NCI-H128 (cell line): ENCODE measurements around the gene AHDC1.
"Not testable (repeated sequence)": the region's sequence is repeated elsewhere in the genome, so short reads cannot be mapped to it uniquely, and the experiment has no call there.

Experiments
- DNase-seq: peaks from one replicate; lab custom pipeline; 2025; ENCODE audit not compliant: unreplicated experiment; lab: John Stamatoyannopoulos, UW

AHDC1 gene, protein sequence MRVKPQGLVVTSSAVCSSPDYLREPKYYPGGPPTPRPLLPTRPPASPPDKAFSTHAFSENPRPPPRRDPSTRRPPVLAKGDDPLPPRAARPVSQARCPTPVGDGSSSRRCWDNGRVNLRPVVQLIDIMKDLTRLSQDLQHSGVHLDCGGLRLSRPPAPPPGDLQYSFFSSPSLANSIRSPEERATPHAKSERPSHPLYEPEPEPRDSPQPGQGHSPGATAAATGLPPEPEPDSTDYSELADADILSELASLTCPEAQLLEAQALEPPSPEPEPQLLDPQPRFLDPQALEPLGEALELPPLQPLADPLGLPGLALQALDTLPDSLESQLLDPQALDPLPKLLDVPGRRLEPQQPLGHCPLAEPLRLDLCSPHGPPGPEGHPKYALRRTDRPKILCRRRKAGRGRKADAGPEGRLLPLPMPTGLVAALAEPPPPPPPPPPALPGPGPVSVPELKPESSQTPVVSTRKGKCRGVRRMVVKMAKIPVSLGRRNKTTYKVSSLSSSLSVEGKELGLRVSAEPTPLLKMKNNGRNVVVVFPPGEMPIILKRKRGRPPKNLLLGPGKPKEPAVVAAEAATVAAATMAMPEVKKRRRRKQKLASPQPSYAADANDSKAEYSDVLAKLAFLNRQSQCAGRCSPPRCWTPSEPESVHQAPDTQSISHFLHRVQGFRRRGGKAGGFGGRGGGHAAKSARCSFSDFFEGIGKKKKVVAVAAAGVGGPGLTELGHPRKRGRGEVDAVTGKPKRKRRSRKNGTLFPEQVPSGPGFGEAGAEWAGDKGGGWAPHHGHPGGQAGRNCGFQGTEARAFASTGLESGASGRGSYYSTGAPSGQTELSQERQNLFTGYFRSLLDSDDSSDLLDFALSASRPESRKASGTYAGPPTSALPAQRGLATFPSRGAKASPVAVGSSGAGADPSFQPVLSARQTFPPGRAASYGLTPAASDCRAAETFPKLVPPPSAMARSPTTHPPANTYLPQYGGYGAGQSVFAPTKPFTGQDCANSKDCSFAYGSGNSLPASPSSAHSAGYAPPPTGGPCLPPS (N-terminal part only)

DNA sequence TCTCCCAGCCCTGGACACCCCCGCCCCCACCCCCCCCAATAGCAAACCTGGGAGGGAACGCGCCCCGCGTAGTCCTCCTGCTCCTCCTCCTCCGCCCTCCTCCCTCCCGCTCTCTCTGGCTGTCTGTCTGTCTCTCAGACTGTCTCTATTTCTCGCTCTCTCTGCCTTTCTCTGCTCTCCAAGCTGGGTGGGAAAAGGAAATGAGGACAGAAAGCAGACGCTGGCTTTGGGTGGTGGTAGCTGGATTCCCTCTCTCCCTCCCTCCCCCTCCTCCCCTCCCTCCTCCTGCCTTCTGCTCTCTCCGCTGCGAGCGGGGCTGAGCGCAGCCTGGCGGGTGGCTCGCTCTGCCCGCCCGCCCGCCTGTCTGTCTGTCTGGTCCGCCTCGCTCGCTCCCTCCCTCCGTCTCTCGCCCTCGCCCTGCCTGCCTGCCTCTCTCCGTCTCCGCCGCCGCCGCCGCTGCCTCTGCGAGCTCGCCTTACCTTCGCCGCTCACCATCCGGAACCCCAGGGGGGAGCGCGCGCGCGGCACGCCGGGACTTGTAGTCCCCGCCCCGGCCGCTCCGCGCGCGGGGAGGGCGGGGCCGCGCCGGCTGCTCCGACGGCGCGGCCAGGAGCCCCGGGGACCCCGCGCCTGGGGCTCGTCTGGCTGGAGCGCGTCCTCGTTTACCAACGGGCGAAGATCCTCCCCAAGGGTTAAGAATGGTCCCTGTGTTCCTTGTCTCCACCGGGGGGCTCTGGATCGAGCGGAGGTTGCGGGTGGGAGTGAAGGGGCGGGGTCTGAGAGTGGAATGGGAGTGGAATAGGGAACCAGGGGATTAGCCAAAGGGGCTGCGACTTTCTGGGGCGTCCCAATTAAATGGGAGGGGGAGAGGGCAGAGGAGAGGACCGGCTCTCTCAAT is at the start of gene AHDC1:
TSS of gene AHDC1 (minus strand) at position 464 of the 898 bp plus-strand sequence. CDS start 52,029 bp downstream, outside the sequence.
- DNase-seq = peak; percentile 91

DNA sequence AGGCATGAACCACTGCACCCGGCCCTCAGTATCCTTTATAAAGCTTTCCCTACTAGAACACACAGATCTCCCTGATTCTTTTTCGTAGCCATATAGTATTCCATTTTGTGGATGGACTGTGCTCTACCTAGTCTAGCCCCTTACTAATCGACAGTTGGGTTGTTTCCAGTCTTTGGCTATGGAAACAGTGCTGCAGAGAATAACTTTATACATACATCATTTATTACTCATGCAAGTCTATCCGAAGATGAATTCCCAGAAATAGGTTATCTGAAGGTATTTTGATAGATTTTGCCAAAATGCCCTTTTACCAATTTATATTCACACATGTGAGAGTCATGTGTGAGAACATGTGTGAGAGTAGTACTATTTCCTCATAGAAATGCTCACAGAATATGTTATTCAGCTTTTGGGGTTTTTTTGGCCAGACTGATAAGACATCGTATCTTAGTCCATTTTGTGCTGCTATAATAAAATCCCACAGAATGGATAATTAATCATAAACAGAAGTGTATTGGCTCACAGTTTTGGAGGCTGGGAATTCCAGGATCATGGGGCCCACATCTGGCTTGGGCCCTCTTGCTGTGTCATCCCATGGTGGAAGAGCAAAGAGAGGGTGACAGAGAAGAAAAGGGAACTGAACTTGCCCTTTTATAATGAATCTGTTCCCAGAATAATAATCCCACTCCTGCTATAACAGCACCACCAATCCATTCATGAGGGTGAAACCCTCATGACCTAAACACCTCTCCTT is 48.3 kb upstream of the AHDC1 start:
- DNase-seq = no peak

DNA sequence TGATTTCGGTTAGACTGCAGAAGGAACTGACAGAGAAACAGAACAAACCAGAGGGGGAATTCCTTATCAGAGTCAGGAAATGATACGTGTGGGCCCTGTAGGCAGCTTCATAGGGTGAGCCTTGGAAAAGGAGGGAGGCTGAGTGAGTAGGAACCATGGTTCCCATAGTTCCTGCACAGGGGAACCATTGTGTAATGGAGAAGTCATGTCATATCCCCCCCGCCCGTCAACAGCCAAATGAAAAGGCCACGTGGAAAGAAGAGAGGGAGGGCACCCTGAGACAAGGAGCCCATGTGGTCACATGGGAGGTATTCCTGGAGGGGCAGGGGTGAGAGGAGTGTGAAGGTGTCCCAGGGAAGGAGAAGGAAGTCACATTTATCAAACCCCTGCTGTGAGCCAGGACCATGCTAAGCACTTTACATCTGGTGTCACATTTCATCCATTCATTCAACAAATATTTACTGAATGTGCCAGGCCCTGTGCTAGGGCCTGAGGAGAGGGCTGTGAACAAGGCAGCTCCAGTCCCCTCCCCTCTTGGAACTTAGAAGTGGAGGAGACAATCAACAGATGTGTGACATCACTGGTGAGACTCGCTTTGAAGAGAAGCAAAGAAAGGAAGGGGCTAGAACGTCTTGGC is 46.7 kb upstream of the AHDC1 start:
- DNase-seq = no peak

DNA sequence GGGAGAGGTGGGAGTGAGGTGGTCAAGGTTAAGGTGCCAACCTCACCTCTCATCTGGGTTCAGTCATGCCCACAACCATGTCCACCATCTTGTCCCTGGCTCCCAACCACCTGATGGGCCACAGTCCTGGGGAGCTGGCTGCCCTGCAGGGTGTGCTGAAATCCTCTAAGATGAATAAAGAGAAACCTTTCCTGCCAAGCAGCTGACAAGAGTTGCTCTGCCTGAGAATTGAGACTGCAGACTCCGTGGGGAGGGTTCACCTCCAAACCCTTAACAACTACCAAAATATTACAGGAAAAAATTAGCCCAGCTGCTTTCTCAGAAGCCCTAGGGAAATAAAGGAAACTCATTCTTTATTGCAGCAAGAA is 46.2 kb upstream of the AHDC1 start:
- DNase-seq = no peak

DNA sequence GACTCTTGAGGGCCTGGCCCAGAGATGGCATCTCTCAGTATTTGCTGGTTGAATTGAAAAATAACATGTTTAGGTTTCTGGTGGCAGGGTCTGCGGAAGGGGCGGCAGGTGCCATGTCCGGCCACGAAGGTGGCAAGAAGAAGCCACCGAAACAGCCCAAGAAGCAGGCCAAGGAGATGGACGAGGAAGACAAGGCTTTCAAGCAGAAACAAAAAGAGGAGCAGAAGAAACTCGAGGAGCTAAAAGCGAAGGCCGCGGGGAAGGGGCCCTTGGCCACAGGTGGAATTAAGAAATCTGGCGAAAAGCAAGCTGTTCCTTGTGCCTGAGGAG is 45.3 kb upstream of the AHDC1 start:
- DNase-seq = no peak

DNA sequence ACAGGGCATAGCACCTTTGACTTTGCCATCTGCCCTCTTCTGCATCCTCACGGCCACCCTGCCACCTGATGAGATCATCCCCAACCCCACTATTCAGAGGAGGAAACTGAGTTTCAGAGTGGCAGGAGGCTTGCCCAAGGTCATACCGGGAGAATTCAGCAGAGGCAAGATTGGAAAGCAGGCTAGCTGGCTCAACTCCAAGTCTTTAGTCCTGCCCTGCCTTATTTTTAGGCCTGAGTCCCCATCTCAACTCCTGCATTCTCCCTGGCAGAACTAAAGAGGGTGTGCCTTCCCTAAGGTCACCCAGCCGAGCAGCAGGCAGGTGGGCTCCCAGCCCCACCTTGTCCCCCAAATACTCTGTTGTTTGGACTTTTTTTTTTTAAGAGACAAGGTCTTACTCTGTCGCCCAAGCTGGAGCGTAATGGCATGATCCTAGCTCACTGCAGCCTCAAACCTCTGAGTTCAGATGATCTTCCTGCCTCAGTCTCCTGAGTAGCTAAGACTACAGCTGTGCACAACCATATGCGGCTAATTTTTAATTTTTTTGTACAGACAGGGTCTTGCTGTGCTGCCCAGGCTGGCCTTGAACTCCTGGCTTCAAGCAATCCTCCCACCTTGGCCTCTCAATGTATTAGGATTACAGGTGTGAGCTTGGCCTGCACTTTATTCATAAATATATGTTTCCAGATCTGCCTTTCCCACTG is 44.8 kb upstream of the AHDC1 start:
- DNase-seq = no peak

DNA sequence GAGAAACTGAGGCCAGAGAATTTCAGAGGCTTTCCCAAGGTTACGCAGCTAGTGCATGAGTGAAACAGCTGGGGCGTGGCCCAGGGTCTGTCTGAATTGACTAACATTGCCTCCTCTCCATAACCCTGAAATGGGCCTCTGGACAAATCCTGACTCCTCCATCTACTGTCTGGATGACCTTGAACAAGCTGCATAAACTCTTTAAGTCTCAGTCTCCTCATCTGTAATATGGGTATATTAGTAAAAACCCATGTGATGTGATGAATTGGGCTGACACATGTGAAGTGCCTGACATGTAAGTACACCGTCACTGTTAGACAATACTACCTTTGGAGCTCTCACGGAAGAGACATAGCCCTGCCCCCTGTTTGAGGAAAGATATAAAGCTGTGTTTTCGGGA is 43.4 kb upstream of the AHDC1 start:
- DNase-seq = no peak

DNA sequence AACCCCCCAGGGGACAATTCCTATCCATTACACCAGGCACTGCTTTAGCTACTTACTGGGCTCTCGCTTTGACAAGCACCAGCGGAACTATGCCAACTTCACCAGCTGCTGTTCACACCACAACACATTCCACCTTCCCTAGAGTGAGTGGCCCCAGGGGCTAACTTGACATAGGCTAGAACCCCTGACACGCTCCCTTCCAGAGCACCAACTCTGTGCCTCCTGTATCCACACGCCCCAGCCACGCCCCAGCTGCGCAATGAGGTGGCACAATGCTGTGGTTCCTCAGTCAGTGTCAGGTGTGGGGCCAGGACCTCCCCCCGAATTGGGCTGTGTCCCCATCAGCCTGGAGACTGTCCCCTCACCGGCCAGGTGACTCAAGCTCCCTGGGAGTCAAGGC is 42.7 kb upstream of the AHDC1 start:
- peak; percentile 20 for DNase-seq

DNA sequence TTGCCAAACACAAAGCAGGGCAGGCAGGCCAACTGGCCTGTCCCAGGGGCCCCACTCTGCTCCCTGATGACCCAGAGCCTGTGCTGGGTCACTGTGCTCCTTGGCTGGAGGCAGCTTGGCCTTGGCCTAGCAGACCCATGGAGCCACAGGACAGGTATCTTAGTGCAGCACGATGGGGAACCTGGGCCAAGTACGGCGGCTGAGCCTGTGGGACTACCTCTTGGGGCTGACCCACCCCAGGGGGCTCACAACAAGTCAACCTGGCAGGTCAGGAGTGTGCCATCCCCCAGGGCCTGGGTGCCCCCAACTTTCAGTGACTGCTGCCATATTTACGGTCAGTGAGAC is 41.1 kb upstream of the AHDC1 start:
- no peak for DNase-seq

DNA sequence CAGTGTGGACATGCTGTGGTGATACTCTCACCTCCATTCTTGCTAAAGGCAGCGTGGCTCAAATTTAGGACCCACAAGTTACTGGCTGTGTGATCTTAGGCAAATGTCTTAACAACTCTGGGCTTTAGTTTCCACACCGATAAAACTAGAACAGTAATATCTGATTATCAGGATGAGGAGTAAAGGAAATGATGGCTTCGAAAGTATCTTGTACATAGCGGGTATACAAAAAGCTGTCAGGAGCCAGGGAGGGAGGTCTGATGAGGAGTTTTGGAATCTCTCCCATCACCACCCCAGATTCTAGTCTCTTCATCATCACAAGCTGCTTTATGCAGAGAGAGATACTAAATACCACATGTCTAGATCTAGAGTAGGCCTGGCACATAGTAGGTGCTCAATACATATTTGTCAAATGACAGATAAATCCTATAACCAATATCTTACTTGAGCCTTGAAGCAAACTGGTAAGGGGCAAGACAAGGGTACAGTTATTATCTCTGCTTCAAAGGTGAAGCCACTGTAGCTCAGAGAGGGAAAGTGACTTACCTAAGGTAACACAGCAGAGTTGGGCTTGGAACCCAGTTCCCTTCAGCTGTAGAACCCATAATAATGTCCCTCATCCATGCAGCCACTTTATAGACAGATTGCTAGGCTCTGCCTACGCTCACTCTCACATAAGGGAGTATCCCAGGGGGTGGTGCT is 40.6 kb upstream of the AHDC1 start:
- no peak for DNase-seq

DNA sequence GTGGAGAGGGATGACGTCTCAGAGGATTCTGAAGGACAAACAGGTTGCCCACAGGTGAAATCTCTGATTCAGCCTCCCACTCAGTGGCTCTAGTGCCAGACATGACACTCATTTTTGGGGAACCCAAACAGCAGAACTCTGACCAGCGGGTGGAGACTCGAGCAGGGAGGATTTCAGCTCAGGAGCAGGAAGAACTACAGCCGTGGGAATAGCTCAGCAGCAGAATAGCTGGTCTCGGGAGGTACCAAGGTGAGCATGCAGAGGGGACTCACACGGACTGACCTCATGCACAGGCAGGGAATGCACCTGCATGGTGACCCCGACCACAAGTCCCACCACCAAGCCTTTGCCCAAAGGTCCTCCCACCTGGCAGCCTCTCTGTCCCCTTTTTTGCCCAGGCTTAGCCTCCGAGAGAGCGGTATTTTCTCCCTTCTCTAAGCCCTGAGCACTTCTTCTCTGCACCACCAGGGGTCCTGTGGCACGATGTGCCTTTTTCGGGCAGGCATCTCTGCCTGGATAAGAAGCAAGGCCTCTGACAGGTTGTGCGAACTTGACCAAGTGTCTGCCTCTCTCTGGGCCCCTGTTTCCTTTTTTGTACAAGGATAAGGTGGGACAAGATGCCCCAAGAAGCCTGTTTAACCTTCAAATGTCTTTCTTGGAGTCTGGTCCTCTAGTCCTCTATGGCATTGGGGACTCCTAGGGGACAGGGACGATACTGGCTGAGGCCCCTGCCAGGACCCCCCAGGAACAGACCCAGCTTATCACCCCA is 39.8 kb upstream of the AHDC1 start:
- no peak for DNase-seq

DNA sequence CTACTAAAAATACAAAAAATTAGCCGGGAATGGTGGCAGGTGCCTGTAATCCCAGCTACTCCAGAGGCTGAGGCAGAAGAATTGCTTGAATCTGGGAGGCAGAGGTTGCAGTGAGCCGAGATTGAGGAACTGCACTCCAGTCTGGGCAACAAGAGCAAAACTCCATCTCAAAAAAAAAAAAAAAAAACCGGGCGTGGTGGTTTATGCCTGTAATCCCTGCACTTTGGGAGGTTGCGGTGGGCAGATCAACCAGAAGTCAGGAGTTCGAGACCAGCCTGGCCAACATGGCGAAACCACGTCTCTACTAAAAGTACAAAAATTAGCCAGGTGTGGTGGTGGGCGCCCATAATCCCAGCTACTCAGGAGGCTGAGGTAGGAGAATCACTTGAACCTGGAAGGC is 36.6 kb upstream of the AHDC1 start:
- not testable (repeated sequence) for DNase-seq

DNA sequence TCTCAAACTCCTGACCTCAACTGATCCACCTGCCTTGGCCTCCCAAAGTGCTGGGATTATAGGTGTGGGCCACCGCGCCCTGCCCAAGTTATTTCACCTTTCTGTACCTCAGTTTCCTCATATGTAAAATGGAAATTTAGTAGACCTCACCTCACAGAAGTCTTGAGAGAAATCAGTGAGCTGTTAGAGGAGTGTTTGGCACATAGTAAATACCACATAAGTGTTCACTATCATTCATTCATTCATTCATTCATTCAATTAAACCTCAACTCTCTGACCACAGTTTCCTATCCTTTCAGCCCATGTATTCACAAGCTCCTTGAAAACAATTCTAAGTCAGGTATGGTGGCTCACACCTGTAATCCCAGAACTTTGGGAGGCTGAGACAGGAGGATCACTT is 34.9 kb upstream of the AHDC1 start:
- DNase-seq = no peak

DNA sequence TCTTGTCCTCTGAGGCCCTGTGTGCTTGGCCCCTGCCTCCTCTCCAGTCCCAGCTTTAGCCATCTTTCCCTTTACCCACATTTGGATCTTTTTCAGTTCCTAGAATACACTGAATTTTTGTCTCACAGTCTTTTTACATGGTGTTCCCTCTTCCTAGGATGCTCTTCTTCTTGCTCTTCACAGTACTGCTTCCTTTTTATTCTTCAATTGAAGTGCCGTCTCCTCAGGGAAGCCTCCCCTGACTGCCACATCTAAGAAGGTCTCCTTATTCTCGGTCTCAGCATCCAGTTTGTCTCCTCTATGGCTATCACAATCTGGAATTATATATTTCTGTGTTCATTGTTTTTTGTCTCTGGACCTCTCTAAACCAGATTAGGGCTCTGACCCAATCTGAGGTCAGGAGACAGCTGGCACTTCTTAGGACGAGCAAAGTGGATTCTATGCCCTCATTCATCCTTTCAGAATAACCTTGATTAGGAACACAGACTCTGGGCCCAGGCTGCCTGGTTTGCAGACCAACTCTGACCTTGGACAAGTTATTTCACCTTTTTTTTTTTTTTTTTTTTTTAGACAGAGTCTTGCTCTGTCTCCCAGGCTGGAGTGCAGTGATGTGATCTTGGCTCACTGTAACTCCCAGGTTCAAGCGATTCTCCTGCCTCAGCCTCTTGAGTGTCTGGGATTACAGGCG is 34.2 kb upstream of the AHDC1 start:
- no peak for DNase-seq

DNA sequence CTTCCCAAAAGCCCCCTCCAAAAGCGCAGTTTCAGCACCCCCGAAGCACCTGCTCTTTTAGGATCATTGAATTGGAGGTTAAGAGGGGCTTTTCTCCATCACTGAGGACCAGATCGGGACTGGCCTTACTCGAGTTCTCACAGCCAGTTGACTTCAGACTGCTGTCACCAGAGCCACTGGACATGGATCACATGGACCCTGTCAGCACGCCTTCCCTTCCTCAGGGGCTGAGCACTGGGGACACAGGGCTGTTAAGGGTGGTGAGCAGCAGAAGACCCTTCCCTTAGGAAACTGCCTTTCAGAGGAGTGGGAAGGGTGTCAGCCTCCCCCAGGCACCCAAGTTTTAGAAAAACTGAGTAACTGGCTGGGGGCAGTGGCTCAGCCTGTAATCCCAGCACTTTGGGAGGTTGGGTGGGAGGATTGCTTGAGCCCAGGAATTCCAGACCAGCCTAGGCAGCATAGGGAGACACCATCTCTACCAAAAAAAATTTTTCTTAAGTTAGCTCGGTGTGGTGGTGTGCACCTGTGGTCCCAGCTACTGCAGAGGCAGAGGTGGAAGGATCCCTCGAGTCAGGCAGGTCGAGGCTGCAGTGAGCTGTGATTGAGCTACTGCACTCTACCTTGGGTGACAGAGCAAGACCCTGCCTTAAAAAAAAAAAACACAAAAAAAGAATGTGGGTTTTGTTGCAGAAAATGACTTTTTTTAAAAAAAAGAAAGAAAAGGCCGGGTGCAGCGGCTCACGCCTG is 31.6 kb upstream of the AHDC1 start:
- DNase-seq = no peak

DNA sequence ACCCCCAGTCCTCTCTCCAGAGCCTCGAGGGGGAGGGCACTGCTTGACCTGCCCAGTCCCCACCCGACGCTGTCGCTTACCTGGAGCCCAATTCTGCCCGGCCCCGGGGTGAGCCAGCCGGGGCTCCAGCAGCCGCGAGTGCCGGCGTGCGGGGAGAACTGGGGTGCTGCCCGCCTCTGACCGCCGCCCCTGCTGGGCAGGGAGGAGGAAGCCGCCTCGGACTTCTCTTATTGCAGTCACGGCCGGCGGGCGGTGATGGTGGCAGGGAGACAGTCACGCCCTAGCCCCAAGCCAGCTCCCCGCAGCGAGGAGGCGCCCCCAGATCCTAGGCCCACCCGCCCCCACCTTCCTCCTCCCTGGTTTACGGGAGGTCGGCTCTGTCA is 31.0 kb upstream of the AHDC1 start, which contains the start of gene FGR:
TSS of gene FGR (minus strand) at position 201 of the 383 bp plus-strand sequence. CDS start 11,269 bp downstream, outside the sequence.
- DNase-seq = no peak
